GM23248 (cell line): Measurements from ENCODE around the gene QKI. TPM values are rescaled to one million over a fixed set of nuclear protein-coding genes. Genes with fewer than 3 reads are reported as not detected.

ENCODE experiments used
- DNase-seq: peaks from one replicate; pipeline ENCODE4 v3.0.0-alpha.2; 2015
- H2AFZ ChIP-seq: fragments of 200-600 bp; sonication (generic); 2 replicates; pipeline ENCODE4 v1.6.1; 2016; ENCODE audit warnings: antibody characterized with exemption
- H3F3A ChIP-seq: fragments of 200-600 bp; sonication (generic); 2 replicates; pipeline ENCODE4 v1.6.1; 2016; ENCODE audit warnings: mild to moderate bottlenecking, antibody characterized with exemption, mixed run types; ENCODE audit not compliant: insufficient read depth
- H3K27ac ChIP-seq: fragments of 200-600 bp; sonication (generic); 2 replicates; pipeline ENCODE4 v1.5.1; 2016; ENCODE audit warnings: mild to moderate bottlenecking
- H3K27me3 ChIP-seq: fragments of 200-600 bp; sonication (generic); replicated peaks from 2 replicates; pipeline ENCODE4 v1.6.1; 2016; ENCODE audit warnings: mild to moderate bottlenecking; ENCODE audit not compliant: insufficient read depth
- H3K36me3 ChIP-seq: fragments of 200-600 bp; sonication (generic); 2 replicates; pipeline ENCODE4 v1.6.1; 2016; ENCODE audit warnings: low read depth, mild to moderate bottlenecking
- H3K4me1 ChIP-seq: fragments of 200-600 bp; sonication (generic); 2 replicates; pipeline ENCODE4 v1.6.1; 2016; ENCODE audit warnings: mild to moderate bottlenecking; ENCODE audit not compliant: insufficient read depth
- H3K4me2 ChIP-seq: fragments of 200-600 bp; sonication (generic); one replicate; pipeline ENCODE4 v1.6.1; 2016; ENCODE audit warnings: mild to moderate bottlenecking; ENCODE audit not compliant: unreplicated experiment
- H3K4me3 ChIP-seq: fragments of 200-600 bp; sonication (generic); 2 replicates; pipeline ENCODE4 v1.5.1; 2016; ENCODE audit warnings: mild to moderate bottlenecking
- H3K79me2 ChIP-seq: fragments of 200-600 bp; sonication (generic); 2 replicates; pipeline ENCODE4 v1.6.1; 2016; ENCODE audit warnings: mild to moderate bottlenecking; ENCODE audit not compliant: insufficient read depth
- H3K9ac ChIP-seq: fragments of 200-600 bp; sonication (generic); 2 replicates; pipeline ENCODE4 v1.6.1; 2016; ENCODE audit warnings: mild to moderate bottlenecking
- H3K9me2 ChIP-seq: fragments of 200-600 bp; sonication (generic); 2 replicates; pipeline ENCODE4 v1.6.1; 2016; ENCODE audit warnings: mixed run types, mild to moderate bottlenecking, moderate library complexity; ENCODE audit not compliant: insufficient read depth
- H3K9me3 ChIP-seq: fragments of 200-600 bp; sonication (generic); one replicate; pipeline ENCODE4 v1.6.1; 2017; ENCODE audit warnings: low read depth
- H4K20me1 ChIP-seq: fragments of 200-600 bp; sonication (generic); 2 replicates; pipeline ENCODE4 v1.6.0; 2016; ENCODE audit not compliant: insufficient read depth
- EZH2 ChIP-seq: fragments of 200-600 bp; sonication (generic); IDR thresholded peaks from 2 replicates; pipeline ENCODE4 v1.6.1; 2018; ENCODE audit warnings: antibody characterized with exemption, mild to moderate bottlenecking; ENCODE audit not compliant: insufficient read depth, poor library complexity, severe bottlenecking
- EZH2phosphoT487 ChIP-seq: fragments of 200-600 bp; sonication (generic); IDR thresholded peaks from 2 replicates; pipeline ENCODE4 v1.6.1; 2018; ENCODE audit warnings: antibody characterized with exemption, moderate library complexity, mild to moderate bottlenecking, low read depth; ENCODE audit not compliant: insufficient read depth
- WGBS, 2 experiments: methylation state at CpG; one replicate each; pipeline ENCODE4 v1.1.6; 2015 to 2017; ENCODE audit warnings: low lambda C conversion rate in 2 of 2, low coverage in 1 of 2; ENCODE audit errors: missing lambda C conversion rate in 2 of 2; 5-methylcytosine and 5-hydroxymethylcytosine counted together
- in situ Hi-C: fragments of 300-500 bp; cut with MboI; formaldehyde crosslinking; loops from 2 replicates; pipeline ENCODE4 v1.15.0; 2020
- polyA plus RNA-seq: library from polyadenylated mRNA; unstranded; fragments of >200 nt; fragmentation: Nextera tagmentation; extraction: Ambion mirVana; gene quantifications from 2 replicates; pipeline ENCODE4 v1.2.1, GENCODE V29; 2016
- total RNA-seq: library from RNA; depleted of rRNA; stranded (reverse); fragments of >200 nt; shearing (Covaris generic); gene quantifications from 2 replicates; pipeline ENCODE4 v1.2.3, GENCODE V29; 2014

QKI gene
- total and polyA plus RNA-seq, 2 experiments from 2014 or later = 13.6 to 145 TPM

GRCh38 chr6:163539101-163539762 lies 124.7 kb downstream of the QKI start:
- Histone ChIP-seq H3K79me2 (peaks cover 100% of the 10 kb centered on the region), H3K27ac (no peak overlapping the region), H3K27me3 (no peaks in the 10 kb centered on the region), H3K9me3 (no peaks in the 10 kb centered on the region), H3K9me2 (no peaks in the 10 kb centered on the region), H3K4me2 (no peak overlapping the region), H2AFZ (no peak overlapping the region), H4K20me1 (peaks cover 12% of the 10 kb centered on the region; the same call in 1 of the 2 replicates), H3F3A (peaks cover 25% of the 10 kb centered on the region), H3K36me3 (no peaks in the 10 kb centered on the region; the same call in 1 of the 2 replicates), H3K4me1 (peaks cover 11% of the 10 kb centered on the region), H3K4me3 (no peak overlapping the region), H3K9ac (no peak overlapping the region)
- no peak for DNase-seq
- WGBS, 2 experiments = 80 to 84% methylated on average over 5 of the region's 5 CpGs
- no peak for TF ChIP-seq EZH2
- no peak for TF ChIP-seq EZH2phosphoT487
- in situ Hi-C loops = no loop called here

- H3K4me2 ChIP-seq = no peak overlapping the region
- 96 to 98% methylated on average over 2 of the region's 2 CpGs for WGBS, 2 experiments
- peaks cover 4% of the 10 kb centered on the region; the same call in 1 of the 2 replicates for H3K36me3 ChIP-seq
- TF ChIP-seq EZH2phosphoT487 (no peak), EZH2 (no peak)
- H3K9me3 ChIP-seq = no peaks in the 10 kb centered on the region
- in situ Hi-C loops = no loop called here
- 0 out of 2 replicates have a peak, but pooled peaks cover 5% of the 10 kb centered on the region for H3F3A ChIP-seq
- no peak for DNase-seq
- H3K27me3 ChIP-seq = no peaks in the 10 kb centered on the region
- 0 out of 2 replicates have a peak, but pooled peaks cover 5% of the 10 kb centered on the region for H4K20me1 ChIP-seq
- no peak overlapping the region for H3K4me3 ChIP-seq
- H3K27ac ChIP-seq = no peak overlapping the region
- no peak overlapping the region for H2AFZ ChIP-seq
- no peaks in the 10 kb centered on the region for H3K9me2 ChIP-seq
- peaks cover 98% of the 10 kb centered on the region for H3K79me2 ChIP-seq
- no peaks in the 10 kb centered on the region for H3K4me1 ChIP-seq
- no peak overlapping the region for H3K9ac ChIP-seq
These were observed 128.8 kb downstream of the QKI start for GRCh38 chr6:163543321-163543720.

GRCh38 chr6:163545370-163545769 lies 130.9 kb downstream of the QKI start:
- Histone ChIP-seq H3K36me3 (peaks cover 4% of the 10 kb centered on the region; the same call in 1 of the 2 replicates), H3K4me2 (no peak overlapping the region), H3F3A (0 out of 2 replicates have a peak, but pooled peaks cover 5% of the 10 kb centered on the region), H3K9ac (no peak overlapping the region), H3K27ac (no peak overlapping the region), H3K9me3 (no peaks in the 10 kb centered on the region), H3K27me3 (no peaks in the 10 kb centered on the region), H2AFZ (no peak overlapping the region), H3K4me1 (no peaks in the 10 kb centered on the region), H3K9me2 (no peaks in the 10 kb centered on the region), H4K20me1 (0 out of 2 replicates have a peak, but pooled peaks cover 5% of the 10 kb centered on the region), H3K4me3 (no peak overlapping the region), H3K79me2 (peaks cover 98% of the 10 kb centered on the region)
- in situ Hi-C loops = no loop called here
- DNase-seq = no peak
- no peak for TF ChIP-seq EZH2
- TF ChIP-seq EZH2phosphoT487 = no peak
- 98 to 100% methylated on average over 5 of the region's 5 CpGs for WGBS, 2 experiments

GRCh38 chr6:163547287-163547686 lies 132.8 kb downstream of the QKI start:
- Histone ChIP-seq H3K36me3 (peaks cover 4% of the 10 kb centered on the region; the same call in 1 of the 2 replicates), H3K4me2 (no peak overlapping the region), H3K4me1 (no peaks in the 10 kb centered on the region), H2AFZ (no peak overlapping the region), H3K79me2 (peaks cover 97% of the 10 kb centered on the region), H4K20me1 (no peaks in the 10 kb centered on the region), H3K27ac (no peak overlapping the region), H3K4me3 (no peak overlapping the region), H3K27me3 (no peaks in the 10 kb centered on the region), H3F3A (peaks cover 6% of the 10 kb centered on the region; the same call in 1 of the 2 replicates), H3K9ac (no peak overlapping the region), H3K9me2 (no peaks in the 10 kb centered on the region), H3K9me3 (no peaks in the 10 kb centered on the region)
- TF ChIP-seq EZH2 (no peak), EZH2phosphoT487 (no peak)
- no peak for DNase-seq
- in situ Hi-C loops = no loop called here
- WGBS, 2 experiments = 85 to 86% methylated on average over 3 of the region's 3 CpGs
